GM12864 (cell line): ENCODE results near the gene HAUS8.
A peak's percentile ranks its signal among the peaks of the same experiment; 100 is the strongest.

ENCODE experiments used
- DNase-seq: peaks from one replicate; pipeline ENCODE4 v3.0.0-alpha.2; 2011; ENCODE audit warnings: low read depth
- H3K4me3 ChIP-seq: 2 replicates; pipeline ENCODE4 v1.5.1; 2011; ENCODE audit warnings: mild to moderate bottlenecking, low read depth, low read length, control low read depth
- CTCF ChIP-seq: IDR thresholded peaks from 2 replicates; pipeline ENCODE4 v1.5.1; 2011; ENCODE audit warnings: low read depth, mild to moderate bottlenecking, moderate library complexity, low read length, control low read depth, inconsistent platforms; ENCODE audit errors: missing control alignments

HAUS8 gene

GRCh38 chr19:17079710-17080439 lies 4.6 kb upstream of the HAUS8 start:
- TF ChIP-seq CTCF = peak; percentile 74
- DNase-seq = peak; percentile 88
- peak overlapping the region; percentile 83 for H3K4me3 ChIP-seq

GRCh38 chr19:17078920-17079709 lies 3.9 kb upstream of the HAUS8 start:
- no peak for DNase-seq
- peak overlapping the region; percentile 83 for H3K4me3 ChIP-seq
- TF ChIP-seq CTCF = no peak

GRCh38 chr19:17078036-17078919 lies 3.0 kb upstream of the HAUS8 start:
- no peak for DNase-seq
- peak overlapping the region; percentile 83 for H3K4me3 ChIP-seq
- no peak for TF ChIP-seq CTCF

- TF ChIP-seq CTCF = no peak
- peak overlapping the region; percentile 83 for H3K4me3 ChIP-seq
Observed at GRCh38 chr19:17077447-17078028, 2.3 kb upstream of the HAUS8 start.

DNA sequence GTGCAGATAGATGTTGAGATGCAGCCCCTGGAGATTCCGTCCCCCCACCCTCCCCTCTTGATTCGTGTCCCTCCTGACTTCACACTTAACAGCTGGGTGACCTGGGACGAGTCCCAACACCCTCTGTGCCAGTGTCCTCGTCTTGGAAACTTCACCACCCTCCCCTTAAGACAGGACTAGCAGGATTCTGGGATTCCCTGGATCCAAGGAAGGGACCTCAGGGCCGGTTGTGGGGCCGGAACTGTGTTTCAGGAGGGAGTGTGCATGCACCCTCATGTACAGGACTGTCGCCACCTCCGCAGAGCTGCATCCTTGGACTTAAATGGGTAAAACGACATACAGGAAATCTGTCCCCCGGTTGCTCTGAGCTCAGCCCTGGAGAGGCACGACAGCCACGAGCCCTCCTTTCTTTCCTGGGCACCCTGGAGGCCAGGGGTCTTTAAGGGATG lies 1.3 kb upstream of the HAUS8 start:
- TF ChIP-seq CTCF = no peak

More at GRCh38 chr19:17077447-17078028, 2.3 kb upstream of the HAUS8 start:
- DNase-seq = no peak

GRCh38 chr19:17075864-17076542 lies 751 bp upstream of the HAUS8 start:
- H3K4me3 ChIP-seq = peak overlapping the region; percentile 83
- TF ChIP-seq CTCF = no peak
- no peak for DNase-seq

More for the DNA sequence above, 1.3 kb upstream of the HAUS8 start:
- no peak for DNase-seq
- H3K4me3 ChIP-seq = peak overlapping the region; percentile 83
